TTC549 (cell line): ENCODE data around the gene GNGT1.

Source experiments
- FAIRE-seq: peaks from 2 replicates; lab custom pipeline; 2012; peaks lifted over from hg19 to GRCh38; lab: Jason Lieb, UNC

Gene GNGT1

DNA sequence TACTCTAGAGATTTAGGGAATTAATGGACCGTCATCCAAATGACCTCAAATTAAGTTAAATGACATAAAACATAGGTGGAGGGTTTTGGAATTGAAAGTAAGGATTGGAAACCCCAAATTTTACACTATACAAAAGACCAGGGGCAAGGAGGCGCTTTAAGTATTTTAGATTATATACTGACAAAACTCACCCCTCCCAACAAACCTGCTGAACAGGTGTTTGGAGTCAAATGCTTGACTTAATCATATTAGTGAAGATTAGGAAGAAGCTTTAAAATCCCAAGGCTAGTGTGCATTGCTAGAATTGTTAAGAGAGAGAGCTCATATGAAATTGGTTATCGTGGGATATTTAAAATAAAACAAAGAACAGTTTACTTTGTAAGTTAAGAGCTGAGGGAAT is at the start of gene GNGT1:
Gene GNGT1 (plus strand): TSS at position 301 of the 400 bp plus-strand sequence. CDS start 180 bp downstream, outside the sequence.
- FAIRE-seq = no peak

DNA sequence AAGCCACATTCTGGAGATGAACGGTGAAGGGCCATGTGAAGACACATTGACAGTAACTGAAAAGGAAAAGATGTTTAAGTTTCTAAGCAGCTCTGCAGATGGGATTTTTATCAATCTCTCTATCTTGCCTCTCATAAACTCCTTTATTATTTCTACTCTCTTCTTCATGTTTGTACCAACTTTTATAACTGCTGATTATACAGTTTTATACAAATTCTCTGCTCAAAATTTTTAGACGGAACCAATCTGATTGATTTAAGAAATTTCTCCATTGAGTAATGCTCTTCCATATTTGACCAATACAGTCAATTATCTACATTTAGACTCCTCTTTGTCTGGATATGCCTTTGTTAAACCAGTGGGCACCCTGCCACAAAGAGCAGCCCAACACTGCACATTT is 47.5 kb upstream of the GNGT1 start:
- no peak for FAIRE-seq

DNA sequence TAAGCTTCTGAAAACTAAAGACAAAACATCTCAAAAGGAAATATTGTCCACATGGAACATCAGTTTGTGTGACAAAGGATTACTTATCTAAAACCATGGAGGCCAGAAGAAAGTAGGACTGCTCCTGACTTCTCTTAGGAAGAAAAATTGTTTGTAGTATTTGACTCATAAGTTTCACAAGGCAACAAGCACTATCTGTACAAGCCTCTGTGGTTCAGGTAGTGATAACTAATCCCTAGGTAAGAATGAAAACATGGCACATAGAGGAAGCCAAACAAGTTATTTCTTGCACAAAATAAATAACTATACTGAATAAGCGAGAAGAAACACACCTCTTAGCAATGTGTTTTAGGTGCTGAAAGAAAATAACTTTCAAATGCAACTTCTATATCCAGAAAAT is 46.1 kb upstream of the GNGT1 start:
- FAIRE-seq = no peak

DNA sequence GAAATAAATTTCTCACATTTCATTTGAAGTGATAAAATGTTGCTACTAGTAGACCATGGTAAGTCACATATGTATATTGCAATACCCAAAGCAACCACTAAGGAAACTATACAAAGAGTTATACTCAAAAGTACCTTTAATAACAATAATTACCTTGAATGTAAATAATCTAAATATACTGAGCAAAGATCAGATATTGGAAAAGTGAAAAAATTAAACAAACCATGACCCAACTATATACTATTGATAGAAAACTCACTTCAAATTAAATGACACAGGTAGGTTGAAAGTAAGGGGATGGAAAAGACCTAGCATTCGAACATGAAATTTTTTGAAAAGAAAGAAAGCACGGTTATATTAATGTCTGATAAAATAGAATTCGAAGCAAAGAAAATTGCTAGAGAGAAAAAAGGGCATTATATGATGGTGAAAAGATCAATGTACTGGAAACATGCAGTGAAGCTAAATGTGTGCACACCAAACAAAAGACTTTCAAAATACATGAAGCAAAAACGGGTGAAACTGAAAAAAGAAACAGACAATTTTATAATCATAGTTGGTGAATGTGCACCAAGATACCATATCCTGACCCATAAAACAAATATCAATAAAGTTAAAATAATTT is 44.9 kb upstream of the GNGT1 start:
- FAIRE-seq = peak; percentile 29

DNA sequence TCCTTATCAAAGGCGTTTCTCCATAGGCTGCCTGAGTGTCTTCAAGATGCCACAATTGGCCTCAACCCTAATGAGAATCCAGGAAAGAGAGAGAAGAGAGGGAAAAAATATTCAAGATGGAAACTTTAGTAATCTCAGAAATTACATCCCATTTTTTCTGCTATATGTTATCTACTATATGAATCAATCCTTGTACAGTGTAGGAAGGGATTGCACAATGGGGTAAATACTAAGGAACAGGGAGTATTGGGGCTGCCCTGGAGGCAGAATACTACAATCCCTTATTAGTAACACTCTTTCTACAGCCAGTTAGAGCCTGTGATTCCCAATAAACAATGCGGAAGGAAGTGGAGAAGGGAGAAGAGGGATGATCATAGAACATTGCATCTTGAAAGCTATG is 43.7 kb upstream of the GNGT1 start:
- no peak for FAIRE-seq

DNA sequence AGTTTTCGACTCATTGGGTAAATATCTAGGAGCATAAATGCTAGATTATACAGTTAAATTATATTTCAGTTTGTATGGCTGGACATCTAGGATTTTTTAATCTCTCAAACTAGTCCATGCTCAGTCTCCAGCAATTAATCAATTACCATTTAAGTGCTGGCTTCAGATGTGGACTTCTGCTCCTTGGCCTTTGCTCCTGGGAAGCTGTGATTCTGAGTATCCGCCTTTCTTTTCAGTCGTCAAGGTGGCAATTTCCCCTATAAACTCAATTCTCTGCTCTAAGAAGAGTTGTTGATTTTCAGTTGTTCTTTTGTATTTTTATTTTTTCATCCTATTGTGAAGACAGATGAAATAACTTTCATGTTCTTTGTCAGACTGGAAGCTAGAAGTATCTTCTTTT is 39.5 kb upstream of the GNGT1 start:
- FAIRE-seq = no peak

DNA sequence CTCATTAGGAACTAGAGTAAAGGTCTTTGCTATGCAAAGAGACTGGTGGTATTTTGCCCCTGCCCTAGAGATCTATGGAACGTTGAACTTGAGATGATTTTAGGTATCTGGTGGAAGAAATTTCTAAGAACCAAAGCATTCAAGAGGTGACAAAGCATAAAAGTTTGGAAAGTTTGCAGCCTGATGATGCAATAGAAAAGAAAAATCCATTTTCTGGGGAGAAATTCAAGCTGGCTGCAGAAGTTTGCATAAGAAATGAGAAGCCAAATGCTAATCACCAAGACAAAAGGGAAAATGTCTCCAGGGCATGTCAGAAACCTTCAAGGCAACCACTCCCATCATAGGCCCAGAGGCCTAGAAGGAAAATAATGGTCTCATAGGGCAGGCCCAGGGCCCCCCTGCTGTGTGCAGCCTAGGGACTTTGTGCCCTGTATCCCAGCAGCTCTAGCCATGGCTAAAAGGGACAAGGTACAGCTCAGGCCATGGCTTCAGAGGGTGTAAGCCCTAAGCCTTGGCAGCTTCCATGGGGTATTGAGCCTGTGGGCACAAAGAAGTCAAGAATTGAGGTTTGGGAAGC is 32.3 kb upstream of the GNGT1 start:
- no peak for FAIRE-seq

DNA sequence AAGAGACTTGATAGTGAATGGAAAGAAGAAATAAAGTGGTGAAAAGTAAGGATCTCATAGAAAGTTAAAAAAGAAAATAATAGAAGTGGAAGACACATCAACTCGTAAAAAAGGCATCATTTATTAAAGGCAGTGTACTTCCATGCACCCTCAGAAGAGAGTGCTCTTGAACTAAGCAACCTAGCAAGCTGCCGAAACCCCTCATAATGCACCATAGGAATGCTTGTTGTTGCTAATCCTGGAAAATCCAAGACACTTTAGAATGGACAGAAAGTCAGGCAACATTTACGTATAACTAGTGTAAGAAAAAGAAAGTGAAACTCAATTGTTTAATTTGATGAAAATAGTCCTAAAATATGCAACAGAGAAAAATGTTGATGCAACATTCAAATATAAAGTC is 28.6 kb upstream of the GNGT1 start:
- no peak for FAIRE-seq

DNA sequence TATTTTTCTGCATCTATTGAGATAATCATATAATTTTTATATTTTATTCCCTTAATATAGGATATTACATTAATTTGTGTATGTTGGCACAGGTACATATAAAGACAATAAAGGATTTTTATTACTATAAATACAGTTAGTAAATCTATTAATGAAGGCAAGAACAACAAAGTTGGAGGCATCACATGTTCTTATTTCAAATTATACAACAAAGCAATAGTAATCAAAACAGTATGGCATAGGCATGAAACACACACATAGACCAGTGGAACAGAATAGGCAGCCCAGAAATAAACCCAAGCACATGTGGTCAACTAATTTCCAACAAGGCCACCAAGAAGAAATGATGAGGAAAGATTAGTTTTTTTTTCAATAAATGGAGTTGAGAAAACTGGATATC is 27.0 kb upstream of the GNGT1 start:
- FAIRE-seq = no peak

DNA sequence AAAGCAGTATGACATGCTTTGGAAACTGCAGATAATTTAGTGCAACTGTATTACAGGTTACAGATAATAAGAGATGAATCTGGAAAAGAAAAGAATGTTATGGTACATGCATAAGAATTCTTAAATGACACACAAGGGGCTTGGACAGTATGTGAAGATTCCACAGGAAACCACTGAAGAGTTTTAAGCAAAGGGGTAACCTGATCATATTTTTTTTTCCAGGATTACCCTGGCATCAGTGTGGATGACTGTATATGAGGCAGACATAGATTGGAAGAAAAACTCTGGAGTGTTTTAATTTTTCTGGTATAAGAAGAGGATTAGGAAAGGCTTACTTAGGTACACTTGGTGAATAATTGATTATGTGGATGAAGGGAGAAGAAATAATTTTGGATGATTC is 23.9 kb upstream of the GNGT1 start:
- FAIRE-seq = no peak

DNA sequence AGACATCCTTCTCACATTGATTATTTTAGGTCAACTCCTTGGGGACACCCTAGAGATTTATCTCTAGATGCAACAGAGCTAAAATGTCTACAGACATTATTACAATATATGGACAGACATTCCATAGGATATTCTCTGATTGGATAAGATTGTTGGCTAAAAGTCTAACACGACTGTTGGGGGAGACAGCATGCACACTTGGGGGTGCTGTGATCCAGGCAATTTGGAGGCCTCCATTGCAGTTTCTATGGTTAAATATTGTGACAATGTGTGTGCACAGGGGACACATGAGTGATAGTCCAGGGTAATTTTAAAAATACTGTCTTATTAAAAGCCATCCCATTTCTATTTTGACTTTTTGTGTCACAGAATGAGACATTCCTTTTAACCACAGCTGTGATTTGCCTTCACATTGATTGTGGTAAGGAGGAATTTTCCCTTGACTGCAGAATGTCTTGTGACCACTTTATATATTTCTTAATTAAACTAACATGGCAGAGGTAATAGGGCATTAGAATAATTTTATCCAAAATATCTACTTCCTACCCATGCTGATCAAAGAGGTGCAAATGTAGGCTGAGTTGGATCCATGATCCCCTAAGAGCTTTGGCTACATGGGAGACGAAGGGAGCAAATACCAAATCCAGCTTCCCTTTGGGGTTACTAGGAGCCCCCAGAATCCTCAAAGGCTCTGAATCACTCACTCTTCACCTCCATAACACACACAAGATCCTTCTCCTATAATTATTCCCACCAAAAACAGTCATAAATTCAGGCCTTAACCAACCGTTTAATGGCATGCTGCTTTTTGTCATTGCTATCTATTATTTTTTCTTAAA is 23.1 kb upstream of the GNGT1 start:
- no peak for FAIRE-seq

DNA sequence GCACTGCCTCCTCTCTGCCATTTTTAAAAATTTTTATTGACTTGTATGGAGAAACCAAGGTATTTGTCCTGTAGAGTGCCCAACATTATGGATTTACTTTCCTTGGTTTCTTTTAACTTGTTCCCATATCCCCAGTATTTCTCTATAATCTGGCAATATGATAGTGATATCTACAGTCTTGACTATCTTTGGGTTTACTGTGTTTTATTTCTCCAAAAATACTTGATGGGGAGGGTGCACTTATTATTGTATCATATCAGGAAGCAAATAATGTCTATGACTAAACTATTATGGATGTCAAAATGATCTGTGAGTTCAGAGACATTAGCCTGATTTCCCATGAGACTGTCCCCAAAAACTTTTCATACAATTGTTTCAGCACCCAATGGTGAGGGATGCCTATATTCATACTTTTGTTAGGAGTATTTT is 22.4 kb upstream of the GNGT1 start:
- FAIRE-seq = no peak

DNA sequence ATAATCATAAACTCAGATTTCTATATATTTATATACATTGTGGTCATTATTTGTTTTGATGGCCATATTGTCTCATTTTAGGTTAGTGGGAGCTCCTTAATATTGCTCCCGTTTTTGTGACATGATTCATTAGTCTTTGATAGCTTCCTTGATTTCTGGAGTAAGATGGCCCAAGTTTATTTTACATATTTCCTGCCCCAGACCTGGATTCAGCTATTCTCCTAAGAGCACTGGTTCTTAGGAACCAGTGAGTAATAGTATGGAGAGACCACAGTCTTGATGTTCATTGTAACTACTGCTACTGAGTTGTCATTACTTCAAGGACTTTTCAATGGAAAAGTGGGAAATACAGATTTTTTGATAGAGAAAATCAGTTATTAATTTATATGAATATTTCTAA is 21.8 kb upstream of the GNGT1 start:
- FAIRE-seq = peak; percentile 13

DNA sequence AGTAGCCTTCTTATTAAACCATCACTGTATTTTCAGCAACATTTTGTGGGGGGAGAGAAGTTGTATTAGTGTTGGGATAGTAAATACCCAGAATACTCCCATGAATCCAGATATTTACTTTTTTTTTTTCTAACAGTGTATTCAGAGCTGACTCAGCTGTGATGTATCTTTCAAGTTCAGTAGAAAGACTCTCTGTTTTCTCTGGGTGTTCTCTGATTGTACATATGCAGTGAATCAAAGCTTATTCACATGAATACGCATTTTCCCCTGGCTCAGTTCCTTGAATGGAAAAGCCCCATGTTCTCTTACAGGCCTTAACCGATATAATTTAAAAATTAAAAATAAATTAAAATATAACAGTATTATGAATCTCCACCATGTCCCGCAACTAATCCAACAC is 17.1 kb upstream of the GNGT1 start:
- no peak for FAIRE-seq

DNA sequence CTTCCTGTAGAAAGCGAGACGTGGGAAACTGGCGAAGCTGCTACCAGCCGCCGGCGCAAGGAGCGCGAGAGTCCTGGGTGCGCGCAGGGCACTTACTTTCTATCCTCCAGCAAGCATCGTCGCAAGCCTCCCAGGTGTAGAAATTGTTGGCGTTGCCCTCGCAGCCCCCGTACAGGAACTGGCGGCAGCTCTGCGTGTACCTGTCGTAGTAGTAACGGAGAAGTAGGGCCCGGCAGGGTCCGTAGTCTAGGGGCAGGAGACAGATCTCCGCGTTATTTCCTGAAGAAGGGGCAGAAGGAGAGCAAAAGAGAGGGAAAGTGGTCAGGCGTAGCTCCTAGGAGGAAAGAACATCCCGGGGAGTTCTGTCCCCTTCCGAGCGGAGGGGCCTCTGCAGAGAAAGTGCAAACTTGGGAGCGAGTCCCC is 16.3 kb upstream of the GNGT1 start:
- no peak for FAIRE-seq

DNA sequence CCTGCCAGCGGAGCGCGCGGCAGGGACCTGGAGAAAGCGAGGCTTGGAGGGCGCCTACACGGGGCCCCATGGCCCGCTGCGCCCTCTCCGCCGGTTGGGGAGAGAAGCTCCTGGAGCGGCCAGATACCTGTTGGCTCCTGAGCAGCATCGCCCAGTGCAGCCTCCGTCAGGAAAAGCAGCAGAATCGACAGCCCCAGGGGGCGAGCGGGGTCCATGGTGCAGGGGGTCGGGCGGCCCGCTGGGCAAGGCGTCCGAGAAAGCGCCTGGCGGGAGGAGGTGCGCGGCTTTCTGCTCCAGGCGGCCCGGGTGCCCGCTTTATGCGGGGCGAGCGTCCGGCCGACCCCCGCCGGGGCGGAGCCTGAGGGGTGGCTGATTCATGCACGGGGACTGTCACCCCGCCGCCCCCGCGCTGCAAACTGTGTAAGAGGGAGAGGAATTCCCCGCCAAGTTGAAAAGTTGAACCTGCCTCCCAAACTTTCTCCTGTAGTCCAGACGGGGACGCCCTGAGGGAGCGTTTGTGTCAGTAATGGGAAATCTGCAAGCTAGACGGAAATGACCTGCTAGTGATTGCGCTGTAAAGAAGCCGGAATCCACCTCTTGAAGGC is 15.8 kb upstream of the GNGT1 start, which contains the start of gene TFPI2:
Gene TFPI2 (minus strand): TSS at position 290 of the 605 bp plus-strand sequence. CDS start 75 bp downstream, at position 215.
- no peak for FAIRE-seq

DNA sequence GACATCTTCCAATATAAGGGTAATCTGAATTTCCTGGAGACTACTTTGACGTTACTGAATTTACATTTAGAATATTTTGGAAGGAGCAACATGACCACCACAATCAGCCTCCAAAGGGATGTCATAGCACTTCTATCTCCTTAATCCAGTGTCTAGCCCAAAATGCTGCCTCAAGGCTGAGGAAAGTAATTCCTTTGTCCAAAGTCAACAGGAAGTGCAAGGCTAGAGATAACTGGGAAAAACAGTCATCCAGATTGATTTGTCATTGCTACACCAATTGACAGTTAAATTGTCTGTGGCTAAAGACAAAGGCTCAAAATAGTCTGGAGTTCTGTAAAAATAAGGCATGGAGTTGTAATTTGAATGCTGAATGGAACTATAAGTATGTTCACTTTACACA is 11.9 kb upstream of the GNGT1 start:
- no peak for FAIRE-seq

DNA sequence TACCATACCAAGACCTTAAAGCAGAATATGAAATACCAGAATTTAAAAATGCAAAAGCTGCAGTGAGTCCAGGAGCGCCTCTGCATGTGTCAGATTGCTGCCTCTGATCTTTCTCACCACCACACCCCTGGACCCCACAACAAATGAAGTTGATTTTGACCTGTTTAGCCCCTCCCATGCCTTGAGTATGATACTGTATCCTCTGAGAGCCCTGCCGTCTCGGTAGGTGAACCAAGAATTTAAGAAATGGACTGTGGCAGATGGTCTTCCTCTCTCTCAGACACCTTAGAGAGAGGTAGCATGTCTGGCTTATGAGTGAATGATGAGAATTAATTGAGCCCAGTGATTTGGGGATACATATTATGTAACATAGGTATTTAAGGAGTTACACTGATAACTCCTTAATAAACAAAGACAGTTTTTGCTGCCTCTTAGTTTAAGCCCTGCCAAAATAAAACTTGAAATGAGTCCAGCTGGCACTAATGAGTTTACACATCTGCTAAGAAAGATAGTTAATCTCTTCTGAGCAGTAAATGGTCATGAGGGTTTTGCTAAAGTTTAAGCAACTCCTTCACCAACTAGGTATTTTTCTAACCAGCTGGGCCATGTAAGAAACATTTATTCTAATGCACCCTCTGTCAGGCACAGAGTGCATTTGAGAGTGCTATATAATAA is 11.3 kb upstream of the GNGT1 start:
- no peak for FAIRE-seq

DNA sequence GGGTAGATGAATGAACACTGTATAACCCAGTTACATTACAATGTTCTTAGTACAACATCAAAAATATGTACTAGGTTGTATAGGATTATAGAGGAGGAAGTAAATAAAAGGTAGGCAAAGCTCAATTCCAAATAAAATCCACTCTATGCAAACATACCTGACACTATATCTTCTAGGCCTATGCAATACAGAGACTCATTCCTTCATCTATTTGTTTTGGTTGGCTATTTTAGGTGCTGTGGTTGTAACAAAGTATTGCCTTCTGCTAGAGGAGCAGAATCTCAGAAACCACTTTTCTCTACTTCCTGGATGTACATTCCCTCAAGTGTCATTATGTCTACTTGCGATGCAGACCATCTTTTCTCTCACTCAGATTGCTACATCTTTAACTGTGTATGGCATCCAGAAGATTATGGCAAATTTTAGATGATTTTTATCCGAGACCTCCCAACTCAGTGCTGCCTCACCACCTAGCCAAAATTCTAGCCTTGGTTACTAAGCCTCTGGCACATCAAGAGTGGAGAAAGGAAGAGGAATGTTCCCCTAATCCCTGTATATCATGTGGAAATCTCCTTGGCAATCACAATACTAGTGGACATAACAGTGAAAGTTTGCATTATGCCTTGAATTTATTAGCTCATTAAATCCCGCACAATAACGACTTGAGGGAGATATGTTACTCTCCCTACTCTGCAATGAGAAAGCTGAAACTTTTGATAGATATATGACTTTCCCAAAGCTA is 10.3 kb upstream of the GNGT1 start:
- no peak for FAIRE-seq

DNA sequence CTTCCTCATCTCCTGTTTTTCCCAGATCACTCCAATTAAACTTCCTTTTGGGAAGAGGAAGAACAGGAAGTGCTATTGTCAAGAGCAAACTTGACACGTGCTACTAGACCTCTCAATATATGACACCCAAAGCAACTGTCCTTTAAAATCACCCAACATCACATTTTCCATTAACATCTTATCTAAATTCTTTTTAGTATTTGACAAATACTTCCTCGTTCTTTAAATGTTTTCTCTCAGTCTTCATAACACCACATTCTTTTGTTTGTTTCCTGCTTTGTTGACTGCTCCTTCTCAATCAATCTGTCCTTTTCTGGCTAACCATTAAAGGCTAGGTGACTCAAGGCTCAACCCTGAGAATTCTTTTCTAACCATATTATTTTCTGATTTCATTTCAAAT is 8.7 kb upstream of the GNGT1 start:
- FAIRE-seq = no peak

DNA sequence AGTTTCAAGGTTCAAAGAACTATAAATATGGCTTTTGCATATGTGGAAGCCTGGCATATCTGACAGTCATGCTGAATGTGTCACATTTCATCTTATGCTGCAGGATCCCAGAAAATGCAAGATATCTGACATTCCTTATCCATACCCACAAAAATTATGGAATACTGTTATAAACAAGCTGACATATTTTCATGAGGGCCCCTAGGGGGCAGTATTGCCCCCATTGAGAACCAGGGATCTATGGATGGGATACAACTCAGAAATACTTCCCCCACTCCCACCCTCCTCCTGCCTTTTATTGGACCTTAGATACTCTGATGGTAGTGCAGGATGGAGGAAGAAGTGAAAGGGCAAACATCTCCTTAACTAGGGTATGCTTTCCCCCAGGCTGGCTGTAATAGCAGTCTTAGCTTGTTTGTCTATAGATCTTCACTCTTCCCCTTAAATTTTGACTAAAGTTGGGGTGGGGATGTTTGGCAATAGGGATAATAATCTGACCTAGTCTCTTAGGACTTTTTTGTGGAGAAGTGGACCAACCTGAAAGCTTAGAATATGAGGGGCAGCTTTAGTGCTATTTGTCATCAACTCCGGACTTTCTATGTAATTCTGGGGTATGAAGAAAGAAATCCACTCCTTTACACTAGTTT is 3.5 kb upstream of the GNGT1 start:
- peak; percentile 23 for FAIRE-seq
